GM18517 (cell line): ENCODE measurements around the gene TPSB2.
"Not testable (repeated sequence)": the region's sequence is repeated elsewhere in the genome, so short reads cannot be mapped to it uniquely, and the experiment has no call there.

Experiments used
- ATAC-seq: cut with Tn5 transposase; IDR thresholded peaks from one replicate; pipeline ENCODE4 v1.9.1; 2021; ENCODE audit warnings: mild to moderate bottlenecking, moderate library complexity; ENCODE audit not compliant: unreplicated experiment

The TPSB2 gene

DNA sequence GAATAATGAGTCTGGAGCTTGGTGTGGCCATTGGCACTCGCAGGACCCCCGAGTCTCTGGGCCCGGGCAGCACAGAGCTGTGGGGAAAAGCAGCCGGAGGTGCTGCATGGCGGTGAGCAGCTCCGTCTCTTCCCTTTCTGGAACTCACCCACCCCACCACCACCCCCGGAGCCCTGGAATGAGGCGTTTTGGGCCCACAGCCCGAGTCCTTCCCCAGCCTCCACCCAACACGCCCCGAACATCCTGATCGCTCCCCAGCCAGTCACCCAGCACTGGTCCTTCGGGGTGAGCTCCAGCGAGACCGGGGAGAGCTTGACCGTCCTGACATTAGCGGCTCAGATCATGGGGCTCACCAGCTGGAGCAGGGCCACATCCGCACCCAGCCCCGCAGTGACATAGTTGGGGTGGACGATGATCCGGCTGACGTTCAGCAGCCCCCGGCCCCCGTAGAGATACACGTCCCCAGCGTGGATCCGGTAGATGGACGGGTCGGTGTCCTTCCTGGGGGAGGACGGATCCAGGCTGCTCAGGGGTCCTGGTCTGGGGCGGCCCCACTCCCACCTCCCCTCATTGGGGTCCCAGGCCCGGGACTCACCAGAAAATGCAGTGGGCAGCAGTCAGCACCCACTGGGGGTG lies 32.3 kb upstream of the TPSB2 start:
- no peak for ATAC-seq

DNA sequence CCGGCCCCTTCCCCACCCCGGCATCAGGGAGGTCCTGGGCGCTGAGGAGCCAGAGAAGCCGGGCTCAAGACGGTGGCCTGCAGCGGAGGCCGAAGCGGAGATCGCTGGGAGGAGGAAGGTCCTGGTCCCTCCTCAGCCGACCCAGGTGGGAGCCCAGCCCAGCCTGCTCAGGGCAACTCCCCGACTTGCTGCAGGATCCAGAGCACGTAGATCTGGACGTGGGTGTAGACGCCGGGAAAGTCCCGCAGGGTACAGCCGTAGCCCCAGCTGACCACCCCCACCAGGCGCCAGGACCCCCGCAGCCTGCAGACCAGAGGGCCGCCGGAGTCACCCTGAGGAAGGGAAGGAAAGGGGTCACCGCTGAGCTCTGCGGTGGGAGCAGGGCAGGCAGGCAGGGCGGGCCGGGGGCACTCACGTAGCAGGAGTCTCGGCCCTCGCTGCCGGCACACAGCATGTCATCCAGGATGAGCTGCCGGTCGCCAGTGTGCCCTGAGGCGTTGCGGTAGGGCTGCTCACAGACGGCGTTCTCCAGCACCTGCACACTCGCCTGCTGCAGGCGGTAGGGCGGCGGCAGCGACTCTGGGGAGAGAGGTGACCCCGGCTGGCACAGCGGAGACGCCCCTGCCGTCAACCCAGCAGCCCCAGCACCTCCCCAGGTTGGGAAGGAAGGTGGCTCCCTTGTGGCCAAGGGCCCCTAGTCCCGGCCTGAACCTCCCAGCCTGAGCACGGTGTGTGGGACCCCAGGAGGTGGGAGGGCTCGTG lies 31.3 kb upstream of the TPSB2 start:
- ATAC-seq = no peak

DNA sequence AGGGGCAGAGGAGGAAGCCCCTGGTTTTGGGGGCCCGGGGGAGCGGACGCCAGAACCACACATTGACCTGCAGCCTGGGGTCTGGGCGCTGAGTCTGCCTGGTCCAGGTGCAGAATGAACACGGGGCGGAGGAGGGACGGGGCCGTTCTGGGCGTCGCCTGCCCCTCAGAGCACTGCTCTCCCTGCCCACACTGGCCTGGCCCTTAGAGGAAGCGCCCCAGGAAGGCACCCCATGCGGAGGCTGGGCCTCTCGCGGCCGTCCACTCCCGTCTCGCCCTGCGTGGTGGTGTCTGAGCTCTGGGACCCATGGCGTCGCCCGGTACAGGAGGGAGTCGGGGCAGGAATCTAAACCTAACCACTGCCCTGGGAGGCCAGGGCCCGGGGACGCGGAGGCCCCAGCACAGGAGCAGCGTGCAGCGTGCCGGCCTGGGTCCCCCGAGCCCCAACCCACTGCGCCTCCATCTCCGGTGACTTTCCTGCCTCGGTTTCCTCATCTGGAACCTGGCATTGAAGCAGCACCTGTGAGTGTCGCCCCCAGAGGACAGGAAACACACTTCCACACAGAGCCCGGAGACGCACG lies 30.2 kb upstream of the TPSB2 start:
- no peak for ATAC-seq

DNA sequence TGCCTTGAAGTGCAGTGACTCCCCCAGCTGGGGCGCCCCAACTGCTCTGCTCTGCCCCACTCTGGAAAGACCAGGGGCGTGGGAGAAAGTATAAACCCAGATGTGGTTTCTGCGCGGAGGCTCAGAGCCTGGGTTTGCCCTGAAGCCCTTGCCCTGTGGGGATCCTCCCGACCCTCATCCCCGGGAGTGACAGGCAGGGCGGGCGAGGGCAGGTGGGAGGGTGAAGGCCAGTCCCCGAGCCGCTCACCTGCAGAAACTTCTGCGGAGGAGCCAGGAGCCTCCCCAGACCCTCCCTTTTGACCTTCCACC lies 29.7 kb upstream of the TPSB2 start:
- no peak for ATAC-seq

DNA sequence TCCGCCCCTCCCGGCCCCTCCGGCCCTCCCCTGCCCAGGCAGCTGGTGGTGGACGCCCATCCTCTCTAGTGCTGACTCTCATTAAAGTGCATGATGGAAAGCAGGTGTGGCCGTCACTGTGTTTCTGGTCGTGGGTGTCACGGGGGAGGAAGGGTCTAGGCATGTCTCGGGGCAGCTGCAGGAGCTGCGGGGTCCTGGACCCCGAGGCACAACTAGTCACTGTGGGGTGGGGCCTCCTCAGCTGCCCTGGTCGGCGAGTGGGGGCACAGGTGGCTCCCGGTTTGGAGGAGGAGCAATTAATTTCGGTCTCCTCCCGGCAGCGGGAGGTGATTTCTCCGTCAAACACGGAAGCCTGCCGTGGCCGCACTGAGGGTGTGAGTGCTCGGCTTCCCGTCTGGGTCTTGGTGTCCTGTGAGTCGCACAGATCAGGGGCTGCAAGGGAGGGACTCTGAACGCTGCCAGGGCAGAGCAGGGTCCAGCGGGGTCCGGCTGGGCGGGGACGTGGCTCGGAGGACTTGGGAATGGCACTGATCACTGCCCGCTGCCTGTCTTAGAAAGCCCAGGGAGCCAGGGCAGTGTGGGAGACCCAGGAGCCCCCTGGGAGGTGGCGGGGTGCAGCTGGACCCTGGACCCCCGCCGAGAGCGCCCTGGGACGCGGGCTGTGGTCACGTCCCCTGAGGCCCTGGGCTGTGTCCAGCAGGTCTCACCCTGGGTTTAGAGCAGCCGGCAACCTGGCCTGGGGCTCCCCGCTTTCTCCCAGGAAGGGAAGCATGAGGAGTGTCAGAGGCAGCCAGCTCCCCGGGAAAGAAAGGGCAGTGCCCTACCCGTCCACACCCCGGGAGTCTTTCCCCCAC lies 29.1 kb upstream of the TPSB2 start:
- ATAC-seq = no peak

DNA sequence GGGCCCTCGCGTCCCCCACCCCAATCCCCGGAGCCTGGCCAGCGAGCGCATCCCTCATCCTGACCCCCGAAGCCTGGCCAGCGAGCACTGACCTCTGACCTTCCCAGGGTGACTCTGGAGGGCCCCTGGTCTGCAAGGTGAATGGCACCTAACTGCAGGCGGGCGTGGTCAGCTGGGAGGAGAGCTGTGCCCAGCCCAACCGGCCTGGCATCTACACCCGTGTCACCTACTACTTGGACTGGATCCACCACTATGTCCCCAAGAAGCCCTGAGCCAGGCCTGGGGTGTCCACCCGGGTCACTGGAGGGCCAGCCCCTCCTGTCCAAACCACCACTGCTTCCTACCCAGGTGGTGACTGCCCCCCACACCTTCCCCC lies 28.2 kb upstream of the TPSB2 start:
- ATAC-seq = no peak

DNA sequence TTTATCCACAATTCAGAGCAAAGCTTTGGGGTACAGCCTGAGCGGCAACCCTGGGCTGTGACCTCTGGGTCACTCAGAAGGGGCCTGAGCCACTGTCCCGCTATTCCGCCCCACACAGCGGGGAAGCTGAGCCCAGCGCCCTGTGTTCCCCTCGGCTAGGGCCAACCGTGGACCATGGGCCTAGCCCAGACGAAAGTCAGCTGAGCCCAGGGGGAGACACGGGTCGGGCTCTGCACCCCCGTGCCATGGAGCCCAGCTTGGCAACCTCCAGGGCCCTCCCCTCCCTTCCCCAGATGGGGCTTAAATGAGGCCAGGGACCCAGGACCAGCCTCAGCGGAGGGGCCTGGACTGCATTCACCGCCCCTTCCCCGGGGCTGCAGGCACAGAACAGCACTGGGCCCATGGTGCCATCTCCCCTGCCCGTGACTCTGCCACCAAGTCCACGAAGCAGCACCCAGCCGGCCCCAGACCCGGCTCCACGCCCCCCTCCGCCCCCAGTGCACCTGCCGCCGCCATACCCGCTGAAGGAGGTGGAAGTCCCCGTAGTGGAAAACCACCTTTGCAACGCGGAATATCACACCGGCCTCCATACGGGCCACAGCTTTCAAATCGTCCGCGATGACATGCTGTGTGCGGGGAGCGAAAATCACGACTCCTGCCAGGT lies 27.7 kb upstream of the TPSB2 start:
- ATAC-seq = no peak

DNA sequence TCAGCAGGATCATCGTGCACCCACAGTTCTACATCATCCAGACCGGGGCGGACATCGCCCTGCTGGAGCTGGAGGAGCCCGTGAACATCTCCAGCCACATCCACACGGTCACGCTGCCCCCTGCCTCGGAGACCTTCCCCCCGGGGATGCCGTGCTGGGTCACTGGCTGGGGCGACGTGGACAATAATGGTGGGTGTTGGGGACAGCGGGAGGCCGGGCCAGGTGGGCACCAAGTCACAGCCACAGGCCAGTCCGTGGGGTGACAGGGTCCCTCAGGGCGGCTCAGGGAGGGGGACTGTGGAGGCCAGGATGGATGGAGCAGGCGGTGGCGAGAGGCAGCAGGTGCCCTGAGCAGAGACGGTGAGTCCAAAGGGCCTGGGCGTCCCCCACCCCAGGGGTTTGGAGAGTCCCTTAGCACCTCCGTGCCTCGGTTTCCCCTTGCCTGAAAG lies 26.9 kb upstream of the TPSB2 start:
- no peak for ATAC-seq

DNA sequence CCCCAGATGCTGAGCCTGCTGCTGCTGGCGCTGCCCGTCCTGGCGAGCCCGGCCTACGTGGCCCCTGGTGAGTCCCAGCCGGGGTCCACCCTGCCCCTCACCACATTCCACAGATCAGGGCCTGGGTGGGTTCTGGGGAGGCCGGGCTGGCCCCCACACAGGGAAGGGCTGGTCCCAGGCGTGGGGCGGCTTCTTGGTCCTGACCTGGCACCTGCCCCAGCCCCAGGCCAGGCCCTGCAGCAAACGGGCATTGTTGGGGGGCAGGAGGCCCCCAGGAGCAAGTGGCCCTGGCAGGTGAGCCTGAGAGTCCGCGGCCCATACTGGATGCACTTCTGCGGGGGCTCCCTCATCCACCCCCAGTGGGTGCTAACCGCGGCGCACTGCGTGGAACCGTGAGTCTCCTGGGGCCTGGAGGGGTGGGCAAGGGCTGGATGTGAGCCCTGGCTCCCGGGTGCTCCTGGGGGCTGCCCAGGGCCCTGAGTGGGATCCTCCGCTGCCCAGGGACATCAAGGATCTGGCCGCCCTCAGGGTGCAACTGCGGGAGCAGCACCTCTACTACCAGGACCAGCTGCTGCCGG lies 26.4 kb upstream of the TPSB2 start:
- ATAC-seq = not testable (repeated sequence)

DNA sequence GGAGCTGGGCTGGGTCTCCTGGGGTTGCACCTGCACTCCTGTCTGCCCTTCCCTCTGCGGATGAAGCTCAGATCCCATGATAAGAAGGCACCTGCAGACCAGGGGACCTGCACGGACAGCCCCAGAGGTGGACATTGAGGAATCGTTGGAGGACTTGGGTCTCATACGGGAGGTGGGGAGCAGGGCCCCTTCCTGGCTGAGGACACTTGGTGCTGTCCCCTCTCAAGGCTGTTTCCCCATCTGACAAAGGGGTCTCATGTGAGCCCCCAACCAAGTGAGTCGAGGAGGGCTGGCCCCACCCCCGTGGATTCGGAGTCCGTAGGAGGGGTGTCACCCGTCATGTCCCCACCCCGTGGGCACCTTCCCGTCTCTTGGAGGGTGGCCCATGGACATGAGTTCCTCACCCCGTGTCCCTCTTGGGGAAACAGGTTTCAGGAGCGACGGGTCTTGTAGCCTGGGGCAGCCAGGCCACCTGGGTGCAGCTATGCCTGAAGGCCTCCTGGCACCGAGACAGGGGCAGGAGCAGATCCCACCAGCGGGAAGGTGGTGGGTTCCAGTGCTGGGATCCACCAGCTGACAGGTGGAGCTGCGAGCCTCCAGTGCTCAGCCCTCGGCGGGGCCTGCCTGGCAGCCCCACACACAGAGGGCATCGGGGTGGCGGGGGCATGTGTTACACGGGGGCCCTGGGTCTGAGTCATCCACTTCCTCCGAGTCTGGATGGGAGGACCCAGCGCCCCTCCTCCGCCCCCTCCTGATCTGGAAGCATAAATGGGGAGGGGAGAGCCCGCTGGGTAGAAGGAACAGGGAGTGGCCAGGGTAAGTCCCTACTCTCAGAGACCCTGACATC lies 25.5 kb upstream of the TPSB2 start, which contains the start of gene TPSD1:
Gene TPSD1, plus strand, starts transcription at position 794 of the 847 bp plus-strand sequence. CDS start 212 bp downstream, outside the sequence.
- not testable (repeated sequence) for ATAC-seq

DNA sequence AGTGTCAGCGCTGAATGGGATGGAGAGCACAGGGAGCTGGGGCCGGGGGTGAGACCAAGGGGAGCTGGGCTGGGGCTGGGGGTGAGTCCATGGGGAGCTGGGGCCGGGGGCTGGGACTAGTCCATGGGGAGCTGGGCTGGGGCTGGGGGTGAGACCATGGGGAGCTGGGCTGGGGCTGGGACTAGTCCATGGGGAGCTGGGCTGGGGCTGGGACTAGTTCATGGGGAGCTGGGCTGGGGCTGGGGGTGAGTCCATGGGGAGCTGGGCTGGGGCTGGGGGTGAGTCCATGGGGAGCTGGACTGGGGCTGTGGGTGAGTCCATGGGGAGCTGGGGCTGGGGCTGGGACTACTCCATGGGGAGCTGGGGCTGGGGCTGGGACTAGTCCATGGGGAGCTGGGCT lies 24.8 kb upstream of the TPSB2 start:
- ATAC-seq = not testable (repeated sequence)

DNA sequence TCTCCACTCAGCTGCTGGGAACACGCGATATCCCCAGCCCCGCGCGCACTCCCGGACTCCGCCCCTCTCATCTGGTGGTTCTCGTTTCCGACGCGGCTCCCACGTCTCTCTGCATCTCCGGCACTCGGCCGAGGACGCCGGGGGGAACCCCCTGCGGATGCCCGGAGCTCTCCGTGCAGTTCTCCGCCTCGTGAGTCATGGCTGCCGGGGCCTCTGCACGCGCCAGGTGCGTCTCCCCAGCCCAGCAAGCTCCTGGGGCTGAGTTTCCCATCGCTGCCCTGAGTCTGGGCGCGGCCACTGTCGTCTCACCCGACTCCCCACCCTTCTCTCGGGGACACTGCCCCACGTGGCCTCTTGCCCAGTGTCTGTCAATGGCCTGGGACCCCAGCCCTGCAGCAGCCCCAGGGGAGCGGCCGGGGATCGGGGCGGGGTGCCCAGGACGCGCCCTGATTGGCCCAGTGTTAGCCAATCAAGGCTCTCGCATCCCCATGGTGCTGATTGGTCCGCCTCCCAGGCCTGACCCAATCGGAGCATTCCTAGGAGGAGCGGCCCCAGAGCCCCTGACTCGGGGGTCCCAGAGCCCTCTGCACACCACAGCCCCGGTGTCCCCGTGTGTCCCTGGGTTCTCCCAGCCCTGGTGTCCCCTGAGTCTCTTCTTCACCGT lies 23.8 kb upstream of the TPSB2 start:
- ATAC-seq = not testable (repeated sequence)

DNA sequence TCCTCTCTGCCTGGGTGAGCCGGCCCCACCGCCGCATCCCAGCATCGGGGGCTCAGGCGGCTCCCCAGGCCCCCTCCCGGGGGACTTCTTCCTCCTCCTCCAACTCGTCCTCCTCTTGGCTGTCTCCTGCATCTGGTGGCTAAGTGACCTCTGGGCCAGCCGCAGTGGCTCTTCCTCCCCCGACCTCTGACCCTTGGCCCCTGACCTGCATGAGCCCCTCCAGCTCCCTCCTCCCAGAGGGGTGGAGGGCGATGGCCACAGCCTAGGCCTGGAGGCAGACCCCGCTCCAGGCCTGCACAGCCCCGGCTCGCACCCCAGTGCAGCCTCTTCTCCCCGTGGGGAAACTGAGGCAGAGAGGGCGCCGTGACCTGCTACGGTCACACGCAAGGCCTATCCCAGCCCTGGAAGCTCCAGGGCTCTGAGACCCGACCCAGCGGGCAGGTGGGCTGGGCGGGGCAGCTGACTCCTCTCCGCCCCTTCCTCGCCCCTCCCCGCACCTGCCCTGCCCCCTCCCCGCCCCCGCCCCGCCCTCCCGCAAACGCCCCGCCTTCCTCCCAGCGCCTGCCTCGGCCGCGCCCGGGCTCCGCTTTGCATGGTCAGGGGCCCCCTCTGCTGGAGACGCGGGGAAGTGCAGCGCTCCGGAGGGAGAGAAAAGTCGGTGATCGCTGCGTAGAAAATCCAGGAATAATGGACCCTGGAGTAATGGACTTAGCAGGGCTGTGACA lies 19.2 kb upstream of the TPSB2 start:
- not testable (repeated sequence) for ATAC-seq

DNA sequence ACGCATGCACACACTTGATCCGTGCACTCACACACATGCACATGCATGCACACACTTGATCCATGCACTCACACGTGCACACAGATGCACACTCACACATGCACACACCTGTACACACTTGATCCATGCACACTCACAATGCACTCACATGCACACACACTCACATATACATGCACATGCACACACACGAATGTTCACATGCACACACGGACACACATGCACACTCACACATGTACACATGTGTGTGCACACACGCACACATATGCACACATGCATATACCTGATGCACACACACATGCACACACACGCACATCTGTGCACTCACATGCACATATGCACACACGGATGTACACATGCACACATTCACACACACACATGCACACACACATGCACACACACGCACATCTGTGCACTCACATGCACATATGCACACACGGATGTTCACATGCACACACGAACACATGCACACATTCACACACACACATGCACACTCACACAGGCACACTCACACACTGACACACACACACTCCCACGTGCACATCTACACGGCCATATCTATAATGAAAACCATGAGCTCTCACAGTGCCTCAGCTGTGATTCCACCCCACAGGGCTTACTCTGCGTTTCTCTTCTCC lies 18.0 kb upstream of the TPSB2 start:
- not testable (repeated sequence) for ATAC-seq

DNA sequence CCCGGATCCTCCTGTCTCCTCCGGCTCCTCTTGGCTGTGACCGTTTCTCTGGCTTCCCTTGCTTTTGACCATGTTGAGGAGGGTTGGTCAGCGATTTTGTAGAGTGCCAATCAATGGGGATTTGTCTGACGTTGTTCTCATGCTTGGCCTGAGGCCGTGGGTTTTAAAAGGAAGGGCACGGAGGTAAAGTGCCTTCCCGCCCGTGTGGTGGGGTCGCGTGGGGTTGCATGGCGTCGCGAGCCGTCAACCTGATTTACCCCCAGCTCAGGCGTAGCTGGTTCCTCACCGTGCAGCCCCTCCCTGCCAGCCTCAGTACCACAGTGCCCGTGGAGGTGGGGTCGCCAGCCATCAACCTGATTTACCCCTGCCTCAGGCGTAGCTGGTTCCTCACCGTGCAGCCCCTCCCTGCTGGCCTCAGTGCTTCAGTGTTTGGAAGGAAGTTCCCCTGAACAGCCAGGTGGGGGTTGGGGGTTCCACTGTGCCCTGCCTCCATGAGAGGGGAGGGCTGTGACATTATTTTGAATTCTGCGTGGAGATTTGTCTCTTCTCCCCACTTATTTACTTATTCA lies 15.6 kb upstream of the TPSB2 start:
- no peak for ATAC-seq

DNA sequence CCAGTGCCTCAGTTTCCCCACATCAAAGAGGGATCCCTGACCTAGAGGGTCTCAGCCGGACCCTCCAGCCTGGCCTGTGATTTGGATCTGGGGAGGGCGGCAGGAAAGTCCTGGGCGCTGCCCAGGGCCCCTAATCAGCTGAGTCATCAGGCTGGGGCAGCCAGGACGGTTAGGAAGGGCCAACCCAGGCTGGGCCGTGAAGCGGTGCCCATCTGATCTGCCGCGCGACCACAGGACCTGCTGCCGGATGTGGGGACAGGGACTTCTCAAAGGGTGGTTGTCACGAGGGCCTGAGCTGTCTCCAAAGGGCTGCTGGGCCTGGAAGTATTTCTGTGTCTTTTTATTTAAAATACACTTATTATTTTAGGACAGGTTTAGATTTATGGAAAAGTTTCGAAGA lies 14.9 kb upstream of the TPSB2 start:
- no peak for ATAC-seq
